IPS DF 6.9 (cell line): Measurements from ENCODE around the gene YDJC.
"Not testable (repeated sequence)": the region's sequence is repeated elsewhere in the genome, so short reads cannot be mapped to it uniquely, and the experiment has no call there.

Experiments used
- DNase-seq: peaks from one replicate; pipeline ENCODE4 v3.0.0-alpha.2; 2013; ENCODE audit warnings: low read depth, low spot score
- H3K27ac ChIP-seq: one replicate; pipeline ENCODE4 v1.5.1; 2013; ENCODE audit warnings: low read length, control low read depth
- H3K27me3 ChIP-seq: 2 replicates; pipeline ENCODE4 v1.6.1; 2013; ENCODE audit warnings: mild to moderate bottlenecking, low read length; ENCODE audit not compliant: control insufficient read depth, insufficient read depth
- H3K36me3 ChIP-seq: 2 replicates; pipeline ENCODE4 v1.6.1; 2013; ENCODE audit warnings: low read length; ENCODE audit not compliant: control insufficient read depth, insufficient read depth
- H3K4me1 ChIP-seq: 2 replicates; pipeline ENCODE4 v1.6.1; 2013; ENCODE audit warnings: low read length; ENCODE audit not compliant: control insufficient read depth, insufficient read depth
- H3K4me3 ChIP-seq: 2 replicates; pipeline ENCODE4 v1.5.1; 2013; ENCODE audit warnings: mild to moderate bottlenecking, low read length
- H3K9me3 ChIP-seq: 2 replicates; pipeline ENCODE4 v1.6.1; 2013; ENCODE audit warnings: low read length, inconsistent platforms; ENCODE audit not compliant: control insufficient read depth, insufficient read depth
- WGBS: extraction: QIAGEN DNeasy Blood & Tissue Kit; methylation state at CpG from one replicate; pipeline ENCODE4 v1.1.7; 2013; ENCODE audit warnings: mixed read lengths, missing lambda C conversion rate; ENCODE audit not compliant: insufficient read length, insufficient coverage; 5-methylcytosine and 5-hydroxymethylcytosine counted together

Gene YDJC

GRCh38 chr22:21622919-21623647 lies 6.7 kb downstream of the YDJC start:
- H3K4me1 ChIP-seq: peaks cover 3% of the 10 kb centered on the region; the same call in 1 of the 2 replicates
- H3K9me3 ChIP-seq: no peaks in the 10 kb centered on the region
- no CpG with 5 or more reads among the region's 23 CpGs for WGBS
- peaks cover 6% of the 10 kb centered on the region; the same call in 1 of the 2 replicates for H3K36me3 ChIP-seq
- no peak overlapping the region for H3K4me3 ChIP-seq
- no peak for DNase-seq
- H3K27ac ChIP-seq: no peak overlapping the region
- H3K27me3 ChIP-seq: no peaks in the 10 kb centered on the region

GRCh38 chr22:21622011-21622918 lies 7.6 kb downstream of the YDJC start:
- no peak for DNase-seq
- Histone ChIP-seq H3K9me3 (no peaks in the 10 kb centered on the region), H3K27ac (no peak overlapping the region), H3K36me3 (peaks cover 5% of the 10 kb centered on the region; the same call in 1 of the 2 replicates), H3K4me1 (peaks cover 3% of the 10 kb centered on the region; the same call in 1 of the 2 replicates), H3K27me3 (no peaks in the 10 kb centered on the region), H3K4me3 (no peak overlapping the region)
- WGBS: no CpG with 5 or more reads among the region's 17 CpGs

GRCh38 chr22:21621025-21621424 lies 8.8 kb downstream of the YDJC start:
- Histone ChIP-seq H3K36me3 (0 out of 2 replicates have a peak, but pooled peaks cover 2% of the 10 kb centered on the region), H3K4me3 (no peak overlapping the region), H3K27me3 (no peaks in the 10 kb centered on the region), H3K4me1 (peaks cover 3% of the 10 kb centered on the region; the same call in 1 of the 2 replicates), H3K9me3 (no peaks in the 10 kb centered on the region), H3K27ac (no peak overlapping the region)
- WGBS: no CpG with 5 or more reads among the region's 3 CpGs
- DNase-seq: no peak

GRCh38 chr22:21617337-21617736 lies 12.5 kb downstream of the YDJC start:
- not testable (repeated sequence) for H3K36me3 ChIP-seq, H3K4me1 ChIP-seq
- no CpG with 5 or more reads among the region's 6 CpGs for WGBS

GRCh38 chr22:21615731-21616130 lies 14.1 kb downstream of the YDJC start:
- H3K27ac ChIP-seq: no peak overlapping the region
- H3K4me1 ChIP-seq: no peaks in the 10 kb centered on the region; the same call in 1 of the 2 replicates
- H3K9me3 ChIP-seq: no peaks in the 10 kb centered on the region
- no peak for DNase-seq
- peaks cover 4% of the 10 kb centered on the region; the same call in 1 of the 2 replicates for H3K36me3 ChIP-seq
- no peaks in the 10 kb centered on the region for H3K27me3 ChIP-seq
- no CpG with 5 or more reads among the region's 4 CpGs for WGBS
- H3K4me3 ChIP-seq: no peak overlapping the region

More at GRCh38 chr22:21617337-21617736, 12.5 kb downstream of the YDJC start:
- DNase-seq, H3K27me3 ChIP-seq, H3K27ac ChIP-seq, H3K9me3 ChIP-seq, H3K4me3 ChIP-seq: not testable (repeated sequence)

- no peak overlapping the region for H3K4me3 ChIP-seq
- H3K27me3 ChIP-seq: no peaks in the 10 kb centered on the region
- DNase-seq: no peak
- no CpG with 5 or more reads among the region's 4 CpGs for WGBS
- H3K9me3 ChIP-seq: no peaks in the 10 kb centered on the region
- H3K36me3 ChIP-seq: peaks cover 4% of the 10 kb centered on the region; the same call in 1 of the 2 replicates
- no peaks in the 10 kb centered on the region for H3K4me1 ChIP-seq
- no peak overlapping the region for H3K27ac ChIP-seq
Observed at GRCh38 chr22:21613553-21614233, 16.1 kb downstream of the YDJC start.

GRCh38 chr22:21612858-21613257 lies 17.0 kb downstream of the YDJC start:
- no peak overlapping the region for H3K4me3 ChIP-seq
- no peaks in the 10 kb centered on the region for H3K4me1 ChIP-seq
- no peaks in the 10 kb centered on the region for H3K9me3 ChIP-seq
- no peaks in the 10 kb centered on the region for H3K27me3 ChIP-seq
- DNase-seq: no peak
- peaks cover 4% of the 10 kb centered on the region; the same call in 1 of the 2 replicates for H3K36me3 ChIP-seq
- no CpG with 5 or more reads among the region's 7 CpGs for WGBS
- H3K27ac ChIP-seq: no peak overlapping the region

GRCh38 chr22:21611210-21611977 lies 18.4 kb downstream of the YDJC start:
- no peaks in the 10 kb centered on the region for H3K4me1 ChIP-seq
- no peak overlapping the region for H3K4me3 ChIP-seq
- no CpG with 5 or more reads among the region's 4 CpGs for WGBS
- H3K27ac ChIP-seq: no peak overlapping the region
- no peaks in the 10 kb centered on the region for H3K27me3 ChIP-seq
- peaks cover 4% of the 10 kb centered on the region; the same call in 1 of the 2 replicates for H3K36me3 ChIP-seq
- no peaks in the 10 kb centered on the region for H3K9me3 ChIP-seq
- no peak for DNase-seq

- not testable (repeated sequence) for H3K27ac ChIP-seq, H3K9me3 ChIP-seq, H3K4me3 ChIP-seq, DNase-seq, H3K36me3 ChIP-seq, H3K27me3 ChIP-seq, H3K4me1 ChIP-seq
- WGBS: no CpG with 5 or more reads among the region's 11 CpGs
Observed at GRCh38 chr22:21609556-21610157, 20.2 kb downstream of the YDJC start.
